OCI-LY1 (cell line): Measurements from ENCODE around the gene HNRNPA2B1.
"Not testable (repeated sequence)": the region's sequence is repeated elsewhere in the genome, so short reads cannot be mapped to it uniquely, and the experiment has no call there.

Source experiments
- H2AFZ ChIP-seq: fragments of 200-600 bp; sonication (generic), shearing (Covaris generic); 2 replicates; pipeline ENCODE4 v1.6.0; 2014; ENCODE audit warnings: antibody characterized with exemption, mild to moderate bottlenecking, low read length
- H3F3A ChIP-seq: fragments of 200-600 bp; sonication (generic), shearing (Covaris generic); 2 replicates; pipeline ENCODE4 v1.6.0; 2014; ENCODE audit warnings: mild to moderate bottlenecking, antibody characterized with exemption, low read length, moderate library complexity; ENCODE audit not compliant: insufficient read depth
- H3K27ac ChIP-seq: fragments of 200-600 bp; sonication (generic); 2 replicates; pipeline ENCODE4 v1.5.1; 2014; ENCODE audit warnings: low read length, mixed run types, mild to moderate bottlenecking, low read depth; ENCODE audit not compliant: poor library complexity, severe bottlenecking
- H3K27me3 ChIP-seq: fragments of 200-600 bp; sonication (generic); 2 replicates; pipeline ENCODE4 v1.6.0; 2014; ENCODE audit warnings: antibody characterized with exemption, mild to moderate bottlenecking, low read length, moderate library complexity; ENCODE audit not compliant: insufficient read depth
- H3K36me3 ChIP-seq: fragments of 200-600 bp; sonication (generic); 2 replicates; pipeline ENCODE4 v1.6.1; 2014; ENCODE audit warnings: mild to moderate bottlenecking, antibody characterized with exemption, low read length, moderate library complexity, mixed read lengths; ENCODE audit not compliant: insufficient read depth
- H3K4me1 ChIP-seq: fragments of 200-600 bp; sonication (generic); 2 replicates; pipeline ENCODE4 v1.5.1; 2014; ENCODE audit warnings: mild to moderate bottlenecking, low read length, moderate library complexity; ENCODE audit not compliant: insufficient read depth, severe bottlenecking
- H3K4me2 ChIP-seq: fragments of 200-600 bp; sonication (generic), shearing (Covaris generic); 2 replicates; pipeline ENCODE4 v1.6.1; 2014; ENCODE audit warnings: low read length
- H3K4me3 ChIP-seq: fragments of 200-600 bp; sonication (generic); 2 replicates; pipeline ENCODE4 v1.5.1; 2014; ENCODE audit warnings: low read length, low read depth, mild to moderate bottlenecking, mixed read lengths; ENCODE audit not compliant: poor library complexity, severe bottlenecking
- H3K79me2 ChIP-seq: fragments of 200-600 bp; shearing (Covaris generic); 2 replicates; pipeline ENCODE4 v1.6.1; 2016; ENCODE audit warnings: mixed run types, low read length, mixed read lengths; ENCODE audit not compliant: insufficient read depth
- H3K9ac ChIP-seq: fragments of 200-600 bp; sonication (generic), shearing (Covaris generic); 2 replicates; pipeline ENCODE4 v1.6.1; 2014; ENCODE audit warnings: mild to moderate bottlenecking, low read length, mixed read lengths
- H3K9me2 ChIP-seq: fragments of 200-600 bp; sonication (generic), shearing (Covaris generic); 2 replicates; pipeline ENCODE4 v1.6.1; 2014; ENCODE audit warnings: low read depth, mild to moderate bottlenecking, low read length, mixed read lengths
- H3K9me3 ChIP-seq: fragments of 200-600 bp; shearing (Covaris generic); 2 replicates; pipeline ENCODE4 v1.6.1; 2014; ENCODE audit warnings: low read length, mixed read lengths
- H4K20me1 ChIP-seq: fragments of 200-600 bp; sonication (generic), shearing (Covaris generic); 2 replicates; pipeline ENCODE4 v1.6.0; 2016; ENCODE audit warnings: mild to moderate bottlenecking, low read length; ENCODE audit not compliant: insufficient read depth
- CTCF ChIP-seq: fragments of 200-600 bp; sonication (generic), shearing (Covaris generic); IDR thresholded peaks from 2 replicates; pipeline ENCODE4 v1.5.1; 2017; ENCODE audit warnings: mild to moderate bottlenecking, antibody characterized with exemption, low read length, moderate library complexity, mixed read lengths
- EZH2 ChIP-seq: fragments of 200-600 bp; sonication (generic), shearing (Covaris generic); IDR thresholded peaks from 2 replicates; pipeline ENCODE4 v1.8.0; 2017; ENCODE audit warnings: borderline replicate concordance, mixed run types, mild to moderate bottlenecking, antibody characterized with exemption, low read length, moderate library complexity, mixed read lengths

HNRNPA2B1 gene

GRCh38 chr7:26185844-26186180 lies 14.7 kb downstream of the HNRNPA2B1 start:
- Histone ChIP-seq H3K36me3 (peaks cover 54% of the 10 kb centered on the region), H3K9me2 (no peaks in the 10 kb centered on the region), H3K27me3 (no peaks in the 10 kb centered on the region), H2AFZ (no peak overlapping the region), H3K9me3 (no peaks in the 10 kb centered on the region), H4K20me1 (no peaks in the 10 kb centered on the region), H3K79me2 (no peaks in the 10 kb centered on the region), H3K4me2 (no peak overlapping the region), H3K27ac (peak overlapping the region; percentile 59), H3K9ac (no peak overlapping the region), H3K4me3 (no peak overlapping the region), H3F3A (peaks cover 70% of the 10 kb centered on the region), H3K4me1 (peaks cover 29% of the 10 kb centered on the region)
- no peak for TF ChIP-seq CTCF
- TF ChIP-seq EZH2, result no peak

GRCh38 chr7:26185131-26185843 lies 15.3 kb downstream of the HNRNPA2B1 start:
- Histone ChIP-seq H3K4me3 (no peak overlapping the region), H3K27me3 (no peaks in the 10 kb centered on the region), H3K79me2 (no peaks in the 10 kb centered on the region), H3K9me3 (no peaks in the 10 kb centered on the region), H4K20me1 (no peaks in the 10 kb centered on the region), H3K4me2 (no peak overlapping the region), H3K9me2 (no peaks in the 10 kb centered on the region), H3K4me1 (peaks cover 24% of the 10 kb centered on the region), H2AFZ (no peak overlapping the region), H3K36me3 (peaks cover 53% of the 10 kb centered on the region), H3K9ac (no peak overlapping the region), H3F3A (peaks cover 68% of the 10 kb centered on the region), H3K27ac (peak overlapping the region; percentile 59)
- TF ChIP-seq CTCF, result no peak
- TF ChIP-seq EZH2, result no peak

- H3K4me1 ChIP-seq, result peaks cover 18% of the 10 kb centered on the region
- peaks cover 64% of the 10 kb centered on the region for H3F3A ChIP-seq
Observed at GRCh38 chr7:26184281-26185101, 16.1 kb downstream of the HNRNPA2B1 start.

More at GRCh38 chr7:26184281-26185101, 16.1 kb downstream of the HNRNPA2B1 start:
- H3K36me3 ChIP-seq, result peaks cover 50% of the 10 kb centered on the region
- not testable (repeated sequence) for H3K79me2 ChIP-seq, H3K27me3 ChIP-seq, H3K9me2 ChIP-seq, H3K9ac ChIP-seq, H3K9me3 ChIP-seq, H3K4me2 ChIP-seq, H4K20me1 ChIP-seq, H2AFZ ChIP-seq, H3K4me3 ChIP-seq
- peak overlapping the region; percentile 59 for H3K27ac ChIP-seq
